ENCODE results near the gene ACOT6. TPM values are rescaled to one million over a fixed set of nuclear protein-coding genes. Genes with fewer than 3 reads are reported as not detected.
"Not testable (repeated sequence)": the region's sequence is repeated elsewhere in the genome, so short reads cannot be mapped to it uniquely, and the experiment has no call there.

ACOT6 gene
- not detected for total RNA-seq

GRCh38 chr14:73612339-73613045 is at the start of gene ACOT6:
ACOT6 (plus strand) TSS chr14:73612517; CDS start chr14:73612572, 55 bp downstream.
- peak; percentile 60 for DNase-seq

- DNase-seq: not testable (repeated sequence)
These were observed 49.6 kb upstream of the ACOT6 start for GRCh38 chr14:73562696-73563095.

- DNase-seq: not testable (repeated sequence)
These were observed 45.9 kb upstream of the ACOT6 start for GRCh38 chr14:73566431-73566830.

GRCh38 chr14:73566935-73567334 is 45.4 kb upstream of the ACOT6 start:
- DNase-seq: not testable (repeated sequence)

GRCh38 chr14:73567358-73567757 is 45.0 kb upstream of the ACOT6 start:
- no peak for DNase-seq

- no peak for DNase-seq
These were observed 44.1 kb upstream of the ACOT6 start for GRCh38 chr14:73567951-73568885.

- DNase-seq: not testable (repeated sequence)
These were observed 43.5 kb upstream of the ACOT6 start for GRCh38 chr14:73568886-73569184.

- peak; percentile 59 for DNase-seq
These were observed 42.9 kb upstream of the ACOT6 start, which contains the start of gene ACOT2 for GRCh38 chr14:73569185-73569958. ACOT2 (plus strand) TSS chr14:73569213; CDS start chr14:73569241, 28 bp downstream.

GRCh38 chr14:73570913-73571312 is 41.4 kb upstream of the ACOT6 start:
- not testable (repeated sequence) for DNase-seq

GRCh38 chr14:73573034-73573433 is 39.3 kb upstream of the ACOT6 start:
- not testable (repeated sequence) for DNase-seq

GRCh38 chr14:73573740-73574139 is 38.6 kb upstream of the ACOT6 start:
- DNase-seq: not testable (repeated sequence)

- not testable (repeated sequence) for DNase-seq
These were observed 38.1 kb upstream of the ACOT6 start for GRCh38 chr14:73574251-73574650.

GRCh38 chr14:73576391-73576790 is 35.9 kb upstream of the ACOT6 start:
- DNase-seq: no peak

GRCh38 chr14:73577214-73577613 is 35.1 kb upstream of the ACOT6 start:
- not testable (repeated sequence) for DNase-seq

- not testable (repeated sequence) for DNase-seq
These were observed 30.0 kb upstream of the ACOT6 start for GRCh38 chr14:73582102-73582979.

- no peak for DNase-seq
These were observed 23.6 kb upstream of the ACOT6 start for GRCh38 chr14:73588695-73589094.

- no peak for DNase-seq
These were observed 23.2 kb upstream of the ACOT6 start for GRCh38 chr14:73589116-73589515.

- DNase-seq: not testable (repeated sequence)
These were observed 21.7 kb upstream of the ACOT6 start for GRCh38 chr14:73590673-73591004.

- DNase-seq: peak; percentile 39
These were observed 20.4 kb upstream of the ACOT6 start, which contains the start of gene ACOT4 for GRCh38 chr14:73591690-73592449. ACOT4 (plus strand) TSS chr14:73591873; CDS start chr14:73591960, 87 bp downstream.

GRCh38 chr14:73594491-73594890 is 17.8 kb upstream of the ACOT6 start:
- DNase-seq: no peak

- no peak for DNase-seq
These were observed 12.8 kb upstream of the ACOT6 start for GRCh38 chr14:73599499-73599898.

Data from occipital lobe (tissue), 2 donors.